HUES6 (cell line): ENCODE data around the gene MCM7.

Experiments
- H3K27ac ChIP-seq: 2 replicates; pipeline ENCODE4 v1.7.0; 2013; ENCODE audit warnings: low read depth, mild to moderate bottlenecking, low read length, inconsistent platforms
- H3K27me3 ChIP-seq: 2 replicates; pipeline ENCODE4 v1.6.1; 2013; ENCODE audit warnings: low read length; ENCODE audit not compliant: control insufficient read depth, insufficient read depth
- H3K36me3 ChIP-seq: 2 replicates; pipeline ENCODE4 v1.6.1; 2013; ENCODE audit warnings: low read length; ENCODE audit not compliant: control insufficient read depth, insufficient read depth
- H3K4me1 ChIP-seq: 2 replicates; pipeline ENCODE4 v1.6.1; 2013; ENCODE audit warnings: low read length; ENCODE audit not compliant: control insufficient read depth, insufficient read depth
- H3K4me3 ChIP-seq: 2 replicates; pipeline ENCODE4 v1.5.1; 2013; ENCODE audit warnings: low read depth, low read length
- H3K9ac ChIP-seq: one replicate; pipeline ENCODE4 v1.6.1; 2013; ENCODE audit warnings: mild to moderate bottlenecking, low read length
- H3K9me3 ChIP-seq: 2 replicates; pipeline ENCODE4 v1.6.1; 2013; ENCODE audit warnings: low read depth, low read length; ENCODE audit not compliant: control insufficient read depth, insufficient read depth

MCM7 gene

DNA sequence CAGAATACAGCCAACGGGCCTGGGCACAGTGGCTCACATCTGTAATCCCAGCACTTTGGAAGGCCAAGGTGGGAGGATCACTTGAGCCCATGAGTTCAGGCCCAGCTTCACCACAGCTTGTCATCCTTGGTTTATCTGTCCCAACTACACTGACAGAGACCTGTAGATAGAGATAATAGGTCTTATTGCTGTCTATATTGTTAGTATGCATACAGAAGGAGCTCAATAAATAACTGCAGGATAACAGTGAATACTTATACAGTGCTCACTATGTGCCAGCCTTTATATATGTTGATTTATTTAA lies 19.5 kb upstream of the MCM7 start:
- H3K27ac ChIP-seq, result no peak overlapping the region
- H3K9me3 ChIP-seq, result no peaks in the 10 kb centered on the region
- peak overlapping the region; percentile 82 for H3K4me3 ChIP-seq
- H3K27me3 ChIP-seq, result no peaks in the 10 kb centered on the region
- peak overlapping the region; percentile 88 for H3K9ac ChIP-seq
- 0 out of 2 replicates have a peak, but pooled peaks cover 3% of the 10 kb centered on the region for H3K36me3 ChIP-seq
- H3K4me1 ChIP-seq, result peaks cover 10% of the 10 kb centered on the region

GRCh38 chr7:100119970-100120732 lies 19.0 kb upstream of the MCM7 start:
- Histone ChIP-seq H3K9ac (peak overlapping the region; percentile 88), H3K27ac (no peak overlapping the region), H3K4me3 (peak overlapping the region; percentile 82), H3K9me3 (no peaks in the 10 kb centered on the region), H3K27me3 (no peaks in the 10 kb centered on the region), H3K36me3 (0 out of 2 replicates have a peak, but pooled peaks cover 3% of the 10 kb centered on the region), H3K4me1 (peaks cover 10% of the 10 kb centered on the region)

GRCh38 chr7:100119072-100119969 lies 18.1 kb upstream of the MCM7 start, which contains the start of the genes CNPY4 and TAF6:
CNPY4 (plus strand) TSS chr7:100119634; CDS start chr7:100119745, 111 bp downstream.
TAF6 (minus strand) TSS chr7:100119358; CDS start chr7:100114209, 5,149 bp downstream.
- Histone ChIP-seq H3K36me3 (0 out of 2 replicates have a peak, but pooled peaks cover 3% of the 10 kb centered on the region), H3K9me3 (no peaks in the 10 kb centered on the region), H3K9ac (peak within 1 kb of the TSS; percentile 88), H3K4me3 (peak within 1 kb of the TSS; percentile 82), H3K4me1 (peaks cover 10% of the 10 kb centered on the region), H3K27me3 (no peaks in the 10 kb centered on the region), H3K27ac (peak within 1 kb of the TSS; percentile 98)

DNA sequence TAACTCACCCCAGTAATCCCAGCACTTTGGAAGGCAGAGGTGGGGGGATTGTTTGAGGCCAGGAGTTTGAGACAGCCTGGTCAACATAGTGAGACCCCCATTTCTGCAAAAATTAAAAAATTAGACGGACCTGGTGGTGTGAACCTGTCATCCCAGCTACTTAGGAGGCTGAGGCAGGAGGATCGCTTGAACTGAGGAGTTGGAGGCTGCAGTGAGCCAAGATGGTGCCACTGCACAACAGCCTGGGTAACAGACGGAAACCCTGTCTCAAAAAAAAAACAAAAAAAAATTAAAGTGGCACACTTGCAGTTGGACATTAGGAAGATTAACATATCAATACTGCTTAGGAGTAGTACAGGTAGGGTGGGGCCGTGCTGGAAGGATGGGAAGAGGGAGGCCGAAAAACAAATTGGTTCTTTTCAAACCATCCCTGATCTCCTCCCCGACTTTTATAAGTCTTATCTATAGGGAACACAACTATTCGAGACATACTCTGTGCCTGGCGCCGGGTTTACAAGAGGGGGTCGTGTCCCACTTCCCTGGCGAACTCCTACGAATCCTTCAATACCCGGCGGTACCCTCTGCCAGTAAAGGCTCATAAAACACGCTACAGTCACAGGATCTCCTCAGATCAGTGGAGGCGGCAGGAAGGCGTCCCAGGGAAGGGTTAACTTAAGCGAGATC lies 17.3 kb upstream of the MCM7 start:
- Histone ChIP-seq H3K4me1 (peaks cover 10% of the 10 kb centered on the region), H3K27me3 (no peaks in the 10 kb centered on the region), H3K9me3 (no peaks in the 10 kb centered on the region), H3K36me3 (peaks cover 11% of the 10 kb centered on the region), H3K27ac (peak overlapping the region; percentile 98; the same call in 1 of the 2 replicates), H3K9ac (peak overlapping the region; percentile 88), H3K4me3 (peak overlapping the region; percentile 82)

DNA sequence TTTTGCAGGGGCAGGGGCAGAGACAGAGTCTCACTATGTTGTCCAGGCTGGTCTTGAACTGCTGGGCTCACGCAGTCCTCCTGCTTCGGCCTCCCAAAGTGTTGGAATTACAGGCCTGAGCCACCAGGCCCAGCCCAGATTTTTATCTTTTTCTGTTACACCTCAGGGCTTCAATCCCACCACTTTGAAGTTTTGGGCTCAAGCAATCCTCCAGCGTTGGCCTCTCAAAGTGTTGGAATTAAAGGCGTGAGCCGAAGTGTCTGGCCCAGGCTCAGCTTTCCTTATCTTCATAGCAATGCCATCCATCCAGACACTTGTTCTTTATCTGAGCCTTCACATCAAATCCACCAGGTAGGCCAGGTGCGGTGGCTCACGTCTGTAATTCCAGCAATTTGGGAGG lies 13.8 kb upstream of the MCM7 start:
- Histone ChIP-seq H3K9ac (no peak overlapping the region), H3K4me1 (no peaks in the 10 kb centered on the region), H3K27me3 (no peaks in the 10 kb centered on the region), H3K27ac (no peak overlapping the region), H3K9me3 (no peaks in the 10 kb centered on the region), H3K4me3 (no peak overlapping the region), H3K36me3 (peaks cover 41% of the 10 kb centered on the region)

GRCh38 chr7:100111914-100112313 lies 10.7 kb upstream of the MCM7 start:
- H3K27me3 ChIP-seq, result no peaks in the 10 kb centered on the region
- H3K4me3 ChIP-seq, result no peak overlapping the region
- H3K27ac ChIP-seq, result no peak overlapping the region
- H3K36me3 ChIP-seq, result peaks cover 70% of the 10 kb centered on the region
- no peaks in the 10 kb centered on the region for H3K9me3 ChIP-seq
- no peaks in the 10 kb centered on the region for H3K4me1 ChIP-seq
- H3K9ac ChIP-seq, result no peak overlapping the region

GRCh38 chr7:100111156-100111555 lies 10.0 kb upstream of the MCM7 start:
- Histone ChIP-seq H3K36me3 (peaks cover 77% of the 10 kb centered on the region), H3K9ac (peak overlapping the region; percentile 37), H3K27ac (no peak overlapping the region), H3K9me3 (no peaks in the 10 kb centered on the region), H3K4me1 (no peaks in the 10 kb centered on the region), H3K27me3 (no peaks in the 10 kb centered on the region), H3K4me3 (no peak overlapping the region)

GRCh38 chr7:100109521-100110163 lies 8.4 kb upstream of the MCM7 start:
- Histone ChIP-seq H3K36me3 (peaks cover 88% of the 10 kb centered on the region), H3K4me3 (no peak overlapping the region), H3K27me3 (no peaks in the 10 kb centered on the region), H3K9me3 (no peaks in the 10 kb centered on the region), H3K9ac (no peak overlapping the region), H3K27ac (no peak overlapping the region), H3K4me1 (no peaks in the 10 kb centered on the region)

GRCh38 chr7:100107890-100108289 lies 6.7 kb upstream of the MCM7 start:
- H3K27ac ChIP-seq, result no peak overlapping the region
- H3K4me1 ChIP-seq, result no peaks in the 10 kb centered on the region
- no peaks in the 10 kb centered on the region for H3K9me3 ChIP-seq
- H3K36me3 ChIP-seq, result peaks cover 87% of the 10 kb centered on the region
- H3K27me3 ChIP-seq, result no peaks in the 10 kb centered on the region
- H3K9ac ChIP-seq, result no peak overlapping the region
- H3K4me3 ChIP-seq, result no peak overlapping the region

GRCh38 chr7:100107125-100107737 lies 6.0 kb upstream of the MCM7 start:
- Histone ChIP-seq H3K4me1 (peaks cover 5% of the 10 kb centered on the region; the same call in 1 of the 2 replicates), H3K27me3 (no peaks in the 10 kb centered on the region), H3K9me3 (no peaks in the 10 kb centered on the region), H3K36me3 (peaks cover 81% of the 10 kb centered on the region), H3K4me3 (no peak overlapping the region), H3K27ac (no peak overlapping the region), H3K9ac (no peak overlapping the region)
